Measurements from ENCODE around the gene SRRT. TPM values are rescaled to one million over a fixed set of nuclear protein-coding genes. Genes with fewer than 3 reads are reported as not detected.
"Not testable (repeated sequence)": the region's sequence is repeated elsewhere in the genome, so short reads cannot be mapped to it uniquely, and the experiment has no call there.

The SRRT gene
- total RNA-seq, 1 donor from 2014 or later, result 25.1 TPM

DNA sequence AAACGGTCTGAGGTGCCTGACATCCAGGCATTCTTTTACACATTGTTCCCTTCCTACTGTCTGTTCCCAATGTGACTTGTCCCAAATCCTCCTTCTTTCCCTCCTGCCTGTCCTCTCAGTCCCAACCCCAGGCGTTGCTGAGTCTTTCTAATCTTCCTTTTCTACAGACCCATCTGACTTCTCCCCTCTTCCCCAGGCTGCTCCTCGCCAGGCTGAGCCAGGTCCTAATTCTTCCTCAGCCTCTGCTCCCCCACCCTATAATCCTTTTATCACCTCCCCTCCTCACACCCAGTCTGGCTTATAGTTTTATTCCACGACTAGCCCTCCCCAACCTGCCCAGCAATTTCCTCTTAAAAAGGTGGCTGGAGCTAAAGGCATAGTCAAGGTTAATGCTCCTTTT, 48.7 kb downstream of the SRRT start:
- H3K9ac ChIP-seq (ENCODE audit: low read depth in 1 of 3, low read length in 3 of 3); H3K27me3 ChIP-seq (ENCODE audit: control insufficient read depth in 3 of 3, insufficient read depth in 3 of 3, low read length in 3 of 3); H3K4me1 ChIP-seq (ENCODE audit: control insufficient read depth in 3 of 3, insufficient read depth in 3 of 3, low read length in 3 of 3); H3K4me3 ChIP-seq (ENCODE audit: low read length in 3 of 3); H3K9me3 ChIP-seq (ENCODE audit: control insufficient read depth in 3 of 3, low read length in 3 of 3); H3K27ac ChIP-seq (ENCODE audit: low read depth, low read length); H3K36me3 ChIP-seq (ENCODE audit: control insufficient read depth in 3 of 3, insufficient read depth in 3 of 3, low read length in 3 of 3): not testable (repeated sequence)

GRCh38 chr7:100929808-100930174, 54.9 kb downstream of the SRRT start:
- H3K27ac ChIP-seq (ENCODE audit: low read depth, low read length), result no peak overlapping the region
- no peaks in the 10 kb centered on the region for H3K9me3 ChIP-seq (ENCODE audit: control insufficient read depth in 3 of 3, low read length in 3 of 3)

GRCh38 chr7:100933734-100934133, 58.8 kb downstream of the SRRT start:
- Histone ChIP-seq H3K27ac (ENCODE audit: low read depth, low read length) (no peak overlapping the region), H3K36me3 (ENCODE audit: control insufficient read depth in 3 of 3, insufficient read depth in 3 of 3, low read length in 3 of 3) (no peaks in the 10 kb centered on the region), H3K9ac (ENCODE audit: low read depth in 1 of 3, low read length in 3 of 3) (no peak overlapping the region), H3K4me1 (ENCODE audit: control insufficient read depth in 3 of 3, insufficient read depth in 3 of 3, low read length in 3 of 3) (peaks cover 0 to 9% (median 0%) of the 10 kb centered on the region in 3 donors), H3K27me3 (ENCODE audit: control insufficient read depth in 3 of 3, insufficient read depth in 3 of 3, low read length in 3 of 3) (no peaks in the 10 kb centered on the region), H3K4me3 (ENCODE audit: low read length in 3 of 3) (no peak overlapping the region), H3K9me3 (ENCODE audit: control insufficient read depth in 3 of 3, low read length in 3 of 3) (no peaks in the 10 kb centered on the region)

More at GRCh38 chr7:100929808-100930174, 54.9 kb downstream of the SRRT start:
- Histone ChIP-seq H3K36me3 (ENCODE audit: control insufficient read depth in 3 of 3, insufficient read depth in 3 of 3, low read length in 3 of 3) (no peaks in the 10 kb centered on the region), H3K27me3 (ENCODE audit: control insufficient read depth in 3 of 3, insufficient read depth in 3 of 3, low read length in 3 of 3) (no peaks in the 10 kb centered on the region), H3K9ac (ENCODE audit: low read depth in 1 of 3, low read length in 3 of 3) (no peak overlapping the region), H3K4me3 (ENCODE audit: low read length in 3 of 3) (no peak overlapping the region), H3K4me1 (ENCODE audit: control insufficient read depth in 3 of 3, insufficient read depth in 3 of 3, low read length in 3 of 3) (peaks cover 0 to 9% (median 0%) of the 10 kb centered on the region in 3 donors)

- H3K27ac ChIP-seq (ENCODE audit: low read depth, low read length); H3K4me1 ChIP-seq (ENCODE audit: control insufficient read depth in 3 of 3, insufficient read depth in 3 of 3, low read length in 3 of 3); H3K4me3 ChIP-seq (ENCODE audit: low read length in 3 of 3); H3K36me3 ChIP-seq (ENCODE audit: control insufficient read depth in 3 of 3, insufficient read depth in 3 of 3, low read length in 3 of 3); H3K9me3 ChIP-seq (ENCODE audit: control insufficient read depth in 3 of 3, low read length in 3 of 3); H3K9ac ChIP-seq (ENCODE audit: low read depth in 1 of 3, low read length in 3 of 3); H3K27me3 ChIP-seq (ENCODE audit: control insufficient read depth in 3 of 3, insufficient read depth in 3 of 3, low read length in 3 of 3): not testable (repeated sequence)
Measured at GRCh38 chr7:100935381-100935780, 60.5 kb downstream of the SRRT start.

DNA sequence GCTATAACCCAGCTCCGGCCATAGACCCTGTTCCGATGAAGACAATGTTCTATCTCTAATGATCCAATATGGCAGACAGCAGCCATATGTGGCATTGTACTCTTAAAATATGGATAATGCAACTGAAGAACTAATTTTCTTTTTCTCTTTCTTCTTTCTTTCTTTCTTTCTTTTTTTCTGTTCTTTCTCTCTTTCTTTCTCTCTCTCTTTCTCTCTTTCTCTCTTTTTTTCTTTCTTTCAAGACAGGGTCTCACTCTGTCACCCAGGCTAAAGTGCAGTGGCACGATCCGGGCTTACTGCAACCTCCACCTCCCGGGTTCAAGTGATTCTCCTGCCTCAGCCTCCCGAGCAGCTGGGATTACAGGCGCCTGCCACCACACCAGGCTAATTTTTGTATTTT, 61.3 kb downstream of the SRRT start:
- not testable (repeated sequence) for H3K27ac ChIP-seq (ENCODE audit: low read depth, low read length); H3K9me3 ChIP-seq (ENCODE audit: control insufficient read depth in 3 of 3, low read length in 3 of 3); H3K27me3 ChIP-seq (ENCODE audit: control insufficient read depth in 3 of 3, insufficient read depth in 3 of 3, low read length in 3 of 3); H3K4me3 ChIP-seq (ENCODE audit: low read length in 3 of 3); H3K9ac ChIP-seq (ENCODE audit: low read depth in 1 of 3, low read length in 3 of 3); H3K4me1 ChIP-seq (ENCODE audit: control insufficient read depth in 3 of 3, insufficient read depth in 3 of 3, low read length in 3 of 3); H3K36me3 ChIP-seq (ENCODE audit: control insufficient read depth in 3 of 3, insufficient read depth in 3 of 3, low read length in 3 of 3)

Small RNA genes within 50 kb of the gene (small RNA-seq; reads per million reads assigned to genes)
- gene RN7SL549P, result not detected
- gene RPS29P15, result not detected

Other genes with a start within 250 kb of the SRRT start
- 1.0 TPM for gene TFR2, start 233.6 kb upstream of the SRRT start, total RNA-seq
- gene ACTL6B, start 218.7 kb upstream of the SRRT start, total RNA-seq, result not detected
- 48.5 TPM for gene GNB2, start 201.4 kb upstream of the SRRT start, total RNA-seq
- 12.0 TPM for gene GIGYF1, start 180.9 kb upstream of the SRRT start, total RNA-seq
- 27.7 TPM for gene POP7, start 169.0 kb upstream of the SRRT start, total RNA-seq
- gene EPO, start 154.6 kb upstream of the SRRT start, total RNA-seq, result not detected
- gene ZAN, start 141.5 kb upstream of the SRRT start, total RNA-seq, result not detected
- gene EPHB4, start 47.6 kb upstream of the SRRT start, total RNA-seq, result 72.5 TPM
- 24.5 TPM for gene SLC12A9, start 22.4 kb upstream of the SRRT start, total RNA-seq
- 25.6 TPM for gene TRIP6, start 7.7 kb upstream of the SRRT start, total RNA-seq
- gene UFSP1, start 14.6 kb downstream of the SRRT start, total RNA-seq, result 5.7 TPM
- gene ACHE, start 20.8 kb downstream of the SRRT start, total RNA-seq, result 36.0 TPM
- gene MUC3A, start 74.4 kb downstream of the SRRT start, total RNA-seq, result not detected
- not detected for gene MUC12, start 94.5 kb downstream of the SRRT start, total RNA-seq
- not detected for gene MUC17, start 145.0 kb downstream of the SRRT start, total RNA-seq
- gene TRIM56, start 210.4 kb downstream of the SRRT start, total RNA-seq, result 6.3 TPM